IMR-90 (cell line): ENCODE data around the gene NFKBIZ. TPM values are rescaled to one million over a fixed set of nuclear protein-coding genes. Genes with fewer than 3 reads are reported as not detected.

Experiments
- ATAC-seq: fragments of 200-7000 bp; cut with Tn5 transposase; 2 replicates; pipeline ENCODE4 v1.9.1; 2020; ENCODE audit warnings: low read depth, mild to moderate bottlenecking, moderate library complexity
- BruUV-seq: library from RNA; stranded (reverse); fragments of 400-500 nt; replicated peaks from 2 replicates; lab custom pipeline; 2021; lab: Mats Ljungman, UMichigan
- CTCF ChIA-PET: fragments of 300-600 bp; formaldehyde crosslinking; extraction: SDS; loops from one replicate; lab custom pipeline; 2021; ENCODE audit warnings: antibody characterized with exemption; lab: Yijun Ruan, JAX
- POLR2A ChIA-PET: fragments of 300-600 bp; sonication (Branson Sonifier 250); formaldehyde crosslinking; loops from one replicate; lab custom pipeline; 2022; ENCODE audit warnings: antibody characterized with exemption; ENCODE audit not compliant: unreplicated experiment; lab: Charles Lee
- DNase-seq: peaks from one replicate; pipeline ENCODE4 v3.0.0; 2013
- H2AFZ ChIP-seq: replicated peaks from 2 replicates; pipeline ENCODE3; 2013; ENCODE audit warnings: low read length, mild to moderate bottlenecking; ENCODE audit not compliant: poor library complexity
- H2AK5ac ChIP-seq: 2 replicates; pipeline ENCODE4 v1.6.1; 2013; ENCODE audit warnings: low read depth, low read length, inconsistent platforms
- H2AK9ac ChIP-seq: replicated peaks from 2 replicates; pipeline ENCODE3; 2013; ENCODE audit warnings: mild to moderate bottlenecking, low read depth, low read length, moderate library complexity; ENCODE audit not compliant: poor library complexity
- H2BK120ac ChIP-seq: 2 replicates; pipeline ENCODE4 v1.6.1; 2013; ENCODE audit warnings: low read depth, low read length, inconsistent platforms
- H2BK15ac ChIP-seq: 3 replicates; pipeline ENCODE4 v1.6.1; 2013; ENCODE audit warnings: low read depth, low read length, inconsistent platforms
- H2BK20ac ChIP-seq: 2 replicates; pipeline ENCODE4 v1.6.1; 2013; ENCODE audit warnings: low read depth, mild to moderate bottlenecking, inconsistent platforms, low read length, moderate library complexity
- H2BK5ac ChIP-seq: 2 replicates; pipeline ENCODE4 v1.6.1; 2013; ENCODE audit warnings: mild to moderate bottlenecking, low read depth, low read length, inconsistent platforms; ENCODE audit not compliant: poor library complexity, severe bottlenecking
- H3K14ac ChIP-seq: replicated peaks from 2 replicates; pipeline ENCODE4 v1.6.1; 2013; ENCODE audit warnings: low read depth, low read length, inconsistent platforms
- H3K18ac ChIP-seq: 2 replicates; pipeline ENCODE4 v1.6.1; 2013; ENCODE audit warnings: low read depth, low read length, control low read depth
- H3K23ac ChIP-seq: 2 replicates; pipeline ENCODE4 v1.6.1; 2013; ENCODE audit warnings: low read depth, low read length, inconsistent platforms
- H3K27ac ChIP-seq: 2 replicates; pipeline ENCODE4 v1.5.1; 2013; ENCODE audit warnings: mild to moderate bottlenecking, control low read depth, low read length; ENCODE audit not compliant: insufficient read depth
- H3K27me3 ChIP-seq: 2 replicates; pipeline ENCODE4 v1.6.1; 2013; ENCODE audit warnings: low read length; ENCODE audit not compliant: control insufficient read depth, insufficient read depth
- H3K36me3 ChIP-seq: 2 replicates; pipeline ENCODE4 v1.6.1; 2013; ENCODE audit warnings: low read length, mixed read lengths; ENCODE audit not compliant: control insufficient read depth, insufficient read depth
- H3K4ac ChIP-seq: 2 replicates; pipeline ENCODE4 v1.6.1; 2013; ENCODE audit warnings: low read depth, low read length, inconsistent platforms
- H3K4me1 ChIP-seq: 2 replicates; pipeline ENCODE4 v1.6.1; 2013; ENCODE audit warnings: low read length, mixed read lengths; ENCODE audit not compliant: control insufficient read depth, insufficient read depth
- H3K4me2 ChIP-seq: 2 replicates; pipeline ENCODE4 v1.6.1; 2013; ENCODE audit warnings: low read depth, mild to moderate bottlenecking, control low read depth, low read length, moderate library complexity
- H3K4me3 ChIP-seq: 2 replicates; pipeline ENCODE4 v1.5.1; 2013; ENCODE audit warnings: low read depth, mild to moderate bottlenecking, control low read depth, low read length, moderate library complexity; ENCODE audit not compliant: insufficient read depth
- H3K56ac ChIP-seq: 2 replicates; pipeline ENCODE4 v1.6.1; 2013; ENCODE audit warnings: low read length, inconsistent platforms; ENCODE audit not compliant: insufficient read depth; ENCODE audit errors: extremely low read depth
- H3K79me1 ChIP-seq, 2 experiments: 2 replicates each; pipeline ENCODE4 v1.6.1; 2013; ENCODE audit warnings: low read length in 2 of 2, inconsistent platforms in 1 of 2, low read depth in 1 of 2
- H3K9ac ChIP-seq: 2 replicates; pipeline ENCODE4 v1.6.1; 2013; ENCODE audit warnings: low read depth, low read length, control low read depth
- H3K9me1 ChIP-seq: 2 replicates; pipeline ENCODE4 v1.6.1; 2013; ENCODE audit warnings: low read length, inconsistent platforms; ENCODE audit not compliant: insufficient read depth
- H3K9me3 ChIP-seq: 2 replicates; pipeline ENCODE4 v1.6.1; 2013; ENCODE audit warnings: low read length; ENCODE audit not compliant: control insufficient read depth, insufficient read depth
- H4K20me1 ChIP-seq: 2 replicates; pipeline ENCODE4 v1.6.1; 2013; ENCODE audit warnings: low read length, inconsistent platforms; ENCODE audit not compliant: insufficient read depth
- H4K5ac ChIP-seq: 2 replicates; pipeline ENCODE4 v1.6.1; 2013; ENCODE audit warnings: mild to moderate bottlenecking, low read depth, low read length, control low read depth
- H4K8ac ChIP-seq, 2 experiments: 2 replicates each; pipeline ENCODE4 v1.6.1; 2013; ENCODE audit warnings: low read depth in 2 of 2, low read length in 2 of 2, control low read depth in 1 of 2, inconsistent platforms in 1 of 2
- H4K91ac ChIP-seq: 2 replicates; pipeline ENCODE4 v1.6.1; 2013; ENCODE audit warnings: low read depth, low read length, inconsistent platforms; ENCODE audit not compliant: insufficient read depth
- CEBPB ChIP-seq: IDR thresholded peaks from 2 replicates; pipeline ENCODE4 v1.6.1; 2012; ENCODE audit warnings: low read depth, low read length, improper control_type of control experiment
- CHD1 ChIP-seq: IDR thresholded peaks from 2 replicates; pipeline ENCODE4 v1.6.1; 2012; ENCODE audit warnings: low read depth, low read length, improper control_type of control experiment
- FOS ChIP-seq: fragments of 150-350 bp; IDR thresholded peaks from 2 replicates; pipeline ENCODE4 v1.6.1; 2016; ENCODE audit warnings: low read depth, low read length
- MAFK ChIP-seq: IDR thresholded peaks from 2 replicates; pipeline ENCODE4 v1.6.1; 2012; ENCODE audit warnings: low read depth, low read length, improper control_type of control experiment
- POLR2A ChIP-seq: IDR thresholded peaks from 2 replicates; pipeline ENCODE4 v1.6.1; 2012; ENCODE audit warnings: mild to moderate bottlenecking, low read depth, low read length
- RFX5 ChIP-seq: IDR thresholded peaks from 2 replicates; pipeline ENCODE4 v1.8.0; 2012; ENCODE audit warnings: low read depth, mild to moderate bottlenecking, low read length, moderate library complexity
- SMC3 ChIP-seq: fragments of 150-350 bp; IDR thresholded peaks from 2 replicates; pipeline ENCODE4 v1.6.1; 2016; ENCODE audit warnings: low read depth, mild to moderate bottlenecking, antibody characterized with exemption, low read length, moderate library complexity
- USF2 ChIP-seq: fragments of 150-350 bp; IDR thresholded peaks from 2 replicates; pipeline ENCODE4 v1.6.1; 2017; ENCODE audit warnings: mild to moderate bottlenecking, antibody characterized with exemption, low read length, low read depth
- WGBS, 2 experiments: methylation state at CpG; one replicate each; pipeline versions ENCODE4 v1.1.5 to v1.1.7; 2013; ENCODE audit warnings: missing lambda C conversion rate in 2 of 2; ENCODE audit not compliant: insufficient read length in 1 of 2; ENCODE audit errors: extremely low coverage in 2 of 2; 5-methylcytosine and 5-hydroxymethylcytosine counted together
- dilution Hi-C: fragments of 300-500 bp; cut with HindIII; formaldehyde crosslinking; loops from one replicate; pipeline ENCODE4 v1.14.3; 2018; ENCODE audit warnings: low sequenced_read_pairs; ENCODE audit not compliant: unreplicated experiment
- in situ Hi-C: fragments of 300-500 bp; cut with MboI; formaldehyde crosslinking; loops from 3 replicates; pipeline ENCODE4 v1.14.3; 2019; ENCODE audit warnings: low sequenced_read_pairs, inconsistent platforms, mixed read lengths
- intact Hi-C: fragments of 100-400 bp; cut with micrococcal nuclease; formaldehyde crosslinking; loops from 2 replicates; pipeline ENCODE4 v1.10.0; 2022
- polyA plus RNA-seq, 3 experiments: library from polyadenylated mRNA; depleted of rRNA; stranded (reverse); fragments of >200 nt; gene quantifications; 2 replicates each; pipeline ENCODE4 v1.2.3, GENCODE V29; 2012; ENCODE audit warnings: low replicate concordance in 1 of 3
- total RNA-seq: library from RNA; depleted of rRNA; stranded (reverse); fragments of >200 nt; gene quantifications from 2 replicates; pipeline ENCODE4 v1.2.3, GENCODE V29; 2012

NFKBIZ gene
- total and polyA plus RNA-seq, 2 of the 4 experiments (the other 2 are of a cell fraction): 35.0 to 40.9 TPM

DNA sequence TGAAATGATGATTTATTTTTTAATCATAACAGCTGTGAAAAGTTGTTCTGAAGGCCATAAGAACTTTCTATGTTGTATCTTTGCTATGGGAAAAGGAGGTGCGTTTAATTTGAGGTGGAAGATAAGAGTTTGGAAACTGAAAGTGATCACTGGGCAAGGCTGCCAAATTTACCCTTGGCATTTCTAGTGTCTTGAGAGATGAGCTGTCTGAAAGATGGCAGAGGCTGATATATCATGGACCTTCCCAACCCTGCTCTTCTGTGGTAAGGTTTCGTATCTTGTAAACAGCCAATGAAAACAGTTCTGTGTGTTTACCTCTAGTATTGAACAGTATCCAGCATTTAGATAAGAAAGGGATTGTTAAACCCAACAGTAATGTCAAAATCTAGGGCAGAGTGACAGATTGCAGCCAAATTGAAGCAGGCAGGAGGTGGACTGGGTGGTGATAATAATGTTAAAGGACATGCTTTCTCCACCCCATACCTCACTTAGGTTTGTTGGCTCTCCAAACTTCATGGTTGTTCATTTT lies 15.8 kb upstream of the NFKBIZ start:
- Histone ChIP-seq H2AK5ac (no peak overlapping the region), H4K91ac (no peak overlapping the region), H3K18ac (no peak overlapping the region), H3K36me3 (no peaks in the 10 kb centered on the region), H2AFZ (no peak overlapping the region), H2BK120ac (no peak overlapping the region), H3K9me3 (no peaks in the 10 kb centered on the region), H4K20me1 (no peaks in the 10 kb centered on the region), H3K56ac (no peak overlapping the region), H3K27ac (no peak overlapping the region), H2BK5ac (no peak overlapping the region), H3K4me2 (no peak overlapping the region), H3K9me1 (no peaks in the 10 kb centered on the region), H3K4ac (no peak overlapping the region), H2AK9ac (no peak overlapping the region), H3K4me3 (no peak overlapping the region), H3K4me1 (peaks cover 4% of the 10 kb centered on the region; the same call in 1 of the 2 replicates), H3K79me1 (peaks cover 18 to 30% of the 10 kb centered on the region in 2 experiments; a peak in 3 of 4 replicates), H3K27me3 (no peaks in the 10 kb centered on the region), H4K5ac (no peak overlapping the region), H4K8ac (no peak overlapping the region), H3K23ac (no peak overlapping the region), H3K9ac (no peak overlapping the region), H2BK15ac (no peak overlapping the region), H3K14ac (no peak overlapping the region), H2BK20ac (no peak overlapping the region)
- WGBS, 2 experiments: no CpG with 5 or more reads among the region's 2 CpGs
- dilution Hi-C loops: no loop called here
- ATAC-seq: no peak
- intact Hi-C loops: no loop called here
- no TSS peak for BruUV-seq
- CTCF ChIA-PET: no interaction called here
- POLR2A ChIA-PET: no interaction called here
- TF ChIP-seq USF2 (no peak), POLR2A (no peak), MAFK (no peak), CHD1 (no peak), RFX5 (no peak), SMC3 (no peak), FOS (no peak), CEBPB (no peak)
- in situ Hi-C loops: no loop called here
- DNase-seq: no peak
